SK-N-SH (cell line): ENCODE data around the gene REXO1. TPM values are rescaled to one million over a fixed set of nuclear protein-coding genes. Genes with fewer than 3 reads are reported as not detected.
"Not testable (repeated sequence)": the region's sequence is repeated elsewhere in the genome, so short reads cannot be mapped to it uniquely, and the experiment has no call there.

ENCODE experiments used
- CTCF ChIA-PET: fragments of 300-600, 350-600 bp; formaldehyde crosslinking; extraction: SDS; loops from one replicate; lab custom pipeline; 2021; lab: Yijun Ruan, JAX
- POLR2A ChIA-PET: fragments of 350-600 bp; sonication (Branson Sonifier 250); formaldehyde crosslinking; extraction: SDS; loops from one replicate; lab custom pipeline; 2020; ENCODE audit warnings: antibody characterized with exemption, inconsistent platforms; lab: Yijun Ruan, JAX
- DNase-seq: peaks from one replicate; pipeline ENCODE4 v3.0.0; 2012
- H2AFZ ChIP-seq: fragments of 200-600 bp; sonication (generic); 2 replicates; pipeline ENCODE4 v1.8.1; 2016; ENCODE audit warnings: antibody characterized with exemption, mild to moderate bottlenecking, low read depth
- H3F3A ChIP-seq: fragments of 200-600 bp; sonication (generic); replicated peaks from 2 replicates; pipeline ENCODE3; 2016; ENCODE audit warnings: antibody characterized with exemption, mild to moderate bottlenecking; ENCODE audit not compliant: insufficient read depth
- H3K27ac ChIP-seq, 2 experiments: fragments of 200-500 bp in 1 of 2; fragments of 200-600 bp in 1 of 2; sonication (Bioruptor generic) in 1 of 2; sonication (generic), shearing (Covaris generic) in 1 of 2; 2 replicates each; pipeline versions ENCODE4 v1.5.1 to v1.6.1; 2014 to 2016; ENCODE audit warnings: low read depth in 2 of 2, inconsistent platforms in 1 of 2, low read length in 1 of 2, mild to moderate bottlenecking in 1 of 2, mixed read lengths in 1 of 2
- H3K27me3 ChIP-seq: fragments of 200-600 bp; sonication (generic), shearing (Covaris generic); 2 replicates; pipeline ENCODE4 v1.6.1; 2016; ENCODE audit warnings: mixed run types; ENCODE audit not compliant: insufficient read depth
- H3K36me3 ChIP-seq, 2 experiments: fragments of 200-500 bp in 1 of 2; fragments of 200-600 bp in 1 of 2; sonication (Bioruptor generic) in 1 of 2; sonication (generic) in 1 of 2; replicated peaks in 1 of 2; 2 replicates each; pipeline versions ENCODE3 to v1.5.1; 2014 to 2016; ENCODE audit warnings: low read length in 1 of 2, mild to moderate bottlenecking in 1 of 2; ENCODE audit not compliant: insufficient read depth in 2 of 2, control insufficient read depth in 1 of 2
- H3K4me1 ChIP-seq, 2 experiments: fragments of 200-500 bp in 1 of 2; fragments of 200-600 bp in 1 of 2; sonication (Bioruptor generic) in 1 of 2; sonication (generic), shearing (Covaris generic) in 1 of 2; 2 replicates each; pipeline versions ENCODE4 v1.5.1 to v1.6.1; 2014 to 2016; ENCODE audit warnings: low read depth in 1 of 2, low read length in 1 of 2, mixed run types in 1 of 2; ENCODE audit not compliant: insufficient read depth in 2 of 2, control insufficient read depth in 1 of 2
- H3K4me2 ChIP-seq: fragments of 200-600 bp; sonication (generic), shearing (Covaris generic); 2 replicates; pipeline ENCODE4 v1.6.1; 2017; ENCODE audit warnings: mixed run types
- H3K4me3 ChIP-seq, 2 experiments: fragments of 200-500 bp in 1 of 2; fragments of 200-600 bp in 1 of 2; sonication (Bioruptor generic) in 1 of 2; sonication (generic), shearing (Covaris generic) in 1 of 2; 2 replicates each; pipeline versions ENCODE4 v1.5.1 to v1.8.1; 2014 to 2016; ENCODE audit warnings: low read depth in 2 of 2, inconsistent platforms in 1 of 2, low read length in 1 of 2, mild to moderate bottlenecking in 1 of 2, mixed read lengths in 1 of 2, moderate library complexity in 1 of 2
- H3K79me2 ChIP-seq: fragments of 200-600 bp; sonication (generic); 2 replicates; pipeline ENCODE4 v1.8.1; 2017; ENCODE audit warnings: mild to moderate bottlenecking; ENCODE audit not compliant: insufficient read depth
- H3K9ac ChIP-seq: fragments of 200-600 bp; sonication (generic); 2 replicates; pipeline ENCODE4 v1.6.1; 2017; ENCODE audit warnings: mixed run types
- H3K9me2 ChIP-seq: fragments of 200-600 bp; sonication (generic); 2 replicates; pipeline ENCODE4 v1.6.1; 2017; ENCODE audit warnings: mixed run types
- H3K9me3 ChIP-seq: fragments of 200-600 bp; sonication (generic); 2 replicates; pipeline ENCODE4 v1.6.1; 2017; ENCODE audit warnings: mixed run types, mild to moderate bottlenecking, moderate library complexity
- H4K20me1 ChIP-seq: fragments of 200-600 bp; sonication (generic); 2 replicates; pipeline ENCODE4 v1.6.1; 2017; ENCODE audit warnings: mild to moderate bottlenecking, mixed run types; ENCODE audit not compliant: insufficient read depth
- GATA2 ChIP-seq: sonication (generic); formaldehyde crosslinking; IDR thresholded peaks from 2 replicates; pipeline ENCODE4 v1.5.0; 2020; ENCODE audit warnings: mild to moderate bottlenecking, missing genetic modification reagents
- JUND ChIP-seq: IDR thresholded peaks from 2 replicates; pipeline ENCODE4 v1.4.0; 2012
- MAX ChIP-seq: IDR thresholded peaks from 2 replicates; pipeline ENCODE4 v1.4.0; 2012; ENCODE audit warnings: low read depth
- whole genome bisulfite sequencing: methylation state at CpG from one replicate; pipeline ENCODE4 v1.1.6; 2017; ENCODE audit warnings: low lambda C conversion rate; 5-methylcytosine and 5-hydroxymethylcytosine counted together
- polyA plus RNA-seq, 3 experiments: library from polyadenylated mRNA; depleted of rRNA; stranded (reverse); fragments of >200 nt; gene quantifications; 2 replicates each; pipeline ENCODE4 v1.2.3, GENCODE V29; 2012

The REXO1 gene
- polyA plus RNA-seq, 1 of the 3 experiments (the other 2 are of a cell fraction), result 18.8 TPM

GRCh38 chr19:1880611-1881392, 32.5 kb upstream of the REXO1 start (continued):
- no peak for TF ChIP-seq MAX
- no peak for TF ChIP-seq JUND
- no peak for TF ChIP-seq GATA2 (CRISPR knock-in tag)

DNA sequence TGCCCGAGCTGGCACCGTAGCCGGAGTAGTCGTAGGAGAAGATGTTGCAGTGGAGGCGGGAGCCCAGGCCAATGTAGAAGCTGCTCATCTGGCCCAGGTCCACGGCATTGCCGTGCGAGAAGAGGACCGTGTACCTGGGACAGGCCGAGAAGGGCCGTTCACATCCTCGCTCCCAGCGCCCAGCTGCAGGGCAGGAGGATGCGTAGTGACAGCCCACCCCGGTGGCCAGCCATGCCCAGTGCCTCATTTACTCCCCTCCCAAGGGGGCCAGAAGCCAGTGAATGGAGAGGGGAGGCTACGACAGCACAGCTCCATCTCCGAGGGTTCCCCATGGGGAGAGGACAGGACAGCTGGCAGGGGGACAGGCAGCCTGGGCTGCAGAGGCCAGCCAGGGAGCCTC, 31.7 kb upstream of the REXO1 start:
- POLR2A ChIA-PET, H3K36me3 ChIP-seq, H3K27ac ChIP-seq, H3K9me2 ChIP-seq, H2AFZ ChIP-seq, H3K9me3 ChIP-seq, H3K9ac ChIP-seq, H3K27me3 ChIP-seq, H3F3A ChIP-seq, H3K4me3 ChIP-seq, CTCF ChIA-PET, DNase-seq, H3K4me2 ChIP-seq: not testable (repeated sequence)
- H4K20me1 ChIP-seq, result peaks cover 48% of the 10 kb centered on the region
- peaks cover 54% of the 10 kb centered on the region for H3K79me2 ChIP-seq
- WGBS, result 95% methylated on average over 16 of the region's 17 CpGs
- H3K4me1 ChIP-seq, result peaks cover 6 to 29% of the 10 kb centered on the region in 2 experiments; a peak in 1 of 4 replicates

DNA sequence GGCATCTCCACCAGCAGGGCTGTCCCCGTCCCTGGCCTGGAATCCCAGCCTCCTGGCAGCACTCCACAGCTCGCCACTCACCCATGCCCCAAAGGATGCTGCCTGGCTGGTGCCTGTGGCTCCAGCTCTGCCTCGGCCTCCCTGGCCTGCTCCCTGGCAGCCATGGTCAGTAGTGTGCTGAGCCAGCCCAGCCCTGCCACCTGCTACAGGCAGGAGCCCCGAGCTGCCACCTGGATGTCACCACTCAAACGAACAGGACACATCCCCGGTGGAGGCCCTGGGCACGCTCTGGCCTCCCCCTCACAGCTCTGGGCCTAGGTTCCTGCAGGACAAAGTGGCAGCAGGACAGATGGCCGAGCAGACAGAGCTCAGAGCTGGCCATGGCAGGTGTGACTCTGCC, 30.3 kb upstream of the REXO1 start:
- Histone ChIP-seq H3F3A (peaks cover 12% of the 10 kb centered on the region), H3K4me1 (peaks cover 8 to 27% of the 10 kb centered on the region in 2 experiments), H3K79me2 (peaks cover 54% of the 10 kb centered on the region), H4K20me1 (peaks cover 38% of the 10 kb centered on the region)
- H3K4me2 ChIP-seq, CTCF ChIA-PET, H3K9ac ChIP-seq, H3K27ac ChIP-seq, H3K27me3 ChIP-seq, POLR2A ChIA-PET, H3K4me3 ChIP-seq, H2AFZ ChIP-seq, H3K9me3 ChIP-seq, H3K36me3 ChIP-seq, H3K9me2 ChIP-seq, DNase-seq: not testable (repeated sequence)
- WGBS, result 100% methylated on average over 2 of the region's 8 CpGs

GRCh38 chr19:1877280-1877660, 29.0 kb upstream of the REXO1 start:
- WGBS, result 95% methylated on average over 21 of the region's 47 CpGs
- H3K79me2 ChIP-seq, result peaks cover 54% of the 10 kb centered on the region
- CTCF ChIA-PET, result interaction anchor here (1.4 to 1.6 kb wide), 2 partner anchors 20 to 39 kb away, joined by 6 read pairs; no protein-coding TSS in a partner anchor

DNA sequence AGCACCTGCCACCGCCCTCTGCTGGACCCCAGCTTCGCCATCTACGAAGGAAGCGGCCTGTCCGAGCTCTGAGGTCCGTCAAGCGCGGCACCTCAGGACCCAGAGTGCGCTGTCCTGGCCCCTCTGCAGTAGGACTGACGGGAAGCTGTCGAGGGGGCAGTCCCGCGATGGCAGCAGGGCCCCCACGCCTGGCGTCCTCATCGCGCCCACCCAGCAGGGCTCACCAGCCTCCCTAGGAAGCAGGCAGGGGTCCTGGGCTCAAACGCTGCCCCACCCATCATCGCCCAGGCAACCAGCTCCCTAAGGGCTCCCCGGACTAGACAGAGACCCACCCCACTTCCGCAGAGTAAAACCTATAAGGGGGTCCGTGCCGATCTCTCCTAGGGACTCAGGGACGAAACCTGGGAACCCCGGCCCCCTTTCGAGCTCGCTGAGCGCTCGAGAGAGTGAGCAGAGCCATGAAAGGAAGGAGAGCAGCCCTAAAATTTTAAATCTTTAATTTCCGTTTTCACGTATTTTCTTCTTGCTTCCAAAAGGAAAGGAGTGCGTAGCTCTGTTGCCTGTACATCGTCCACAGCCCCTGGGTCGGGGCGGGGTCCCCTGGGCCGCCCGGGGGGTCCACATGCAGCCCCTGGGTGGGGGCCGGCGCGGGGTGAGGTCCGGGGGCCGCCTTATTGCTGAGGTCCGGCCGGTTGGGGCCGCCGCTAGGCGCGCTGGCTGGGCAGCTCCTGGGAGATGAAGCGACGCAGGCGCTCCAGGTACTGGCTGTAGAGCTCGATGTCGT, 28.4 kb upstream of the REXO1 start:
- not testable (repeated sequence) for H2AFZ ChIP-seq, H3K9me2 ChIP-seq, H3K27me3 ChIP-seq, H3K9me3 ChIP-seq, DNase-seq
- H3F3A ChIP-seq, result peaks cover 12% of the 10 kb centered on the region
- H3K4me1 ChIP-seq, result peaks cover 16 to 26% of the 10 kb centered on the region in 2 experiments
- CTCF ChIA-PET, result interaction anchor here (0.6 to 1.6 kb wide), 6 partner anchors 21 to 301 kb away, joined by 3 to 6 read pairs (median 4); no protein-coding TSS in a partner anchor
- H3K36me3 ChIP-seq, result peaks cover 0 to 13% of the 10 kb centered on the region in 2 experiments
- peak overlapping the region; percentile 80 for H3K9ac ChIP-seq
- H4K20me1 ChIP-seq, result peaks cover 21% of the 10 kb centered on the region
- POLR2A ChIA-PET, result interaction anchor here (1.2 to 1.3 kb wide), 2 partner anchors 8 to 12 kb away, joined by 7 read pairs; partner anchors contain the start of gene ABHD17A
- peak overlapping the region; percentile 84 for H3K4me2 ChIP-seq
- WGBS, result 69% methylated on average over 27 of the region's 53 CpGs
- peak overlapping the region; percentile 83 to 91 for H3K4me3 ChIP-seq
- peaks cover 54% of the 10 kb centered on the region for H3K79me2 ChIP-seq
- peak overlapping the region; percentile 78 to 87 for H3K27ac ChIP-seq

More at GRCh38 chr19:1877280-1877660, 29.0 kb upstream of the REXO1 start:
- Histone ChIP-seq H3K4me1 (peaks cover 16 to 26% of the 10 kb centered on the region in 2 experiments), H4K20me1 (peaks cover 27% of the 10 kb centered on the region), H3K36me3 (peaks cover 0 to 13% of the 10 kb centered on the region in 2 experiments), H3F3A (peaks cover 12% of the 10 kb centered on the region)
- DNase-seq, H3K4me3 ChIP-seq, H3K27ac ChIP-seq, H3K4me2 ChIP-seq, H2AFZ ChIP-seq, H3K27me3 ChIP-seq, H3K9ac ChIP-seq, POLR2A ChIA-PET, H3K9me2 ChIP-seq, H3K9me3 ChIP-seq: not testable (repeated sequence)
